HFF-Myc (cell line): ENCODE results near the gene CFAP45.

Experiments
- DNase-seq: peaks from one replicate; pipeline ENCODE4 v3.0.0-alpha.2; 2011; ENCODE audit warnings: low read depth; ENCODE audit errors: extremely low read depth
- H3K4me3 ChIP-seq: replicated peaks from 2 replicates; pipeline ENCODE4 v1.5.1; 2011; ENCODE audit warnings: low read depth, mild to moderate bottlenecking, control low read depth, low read length
- TF ChIP-seq, protein P1 (sequence below): IDR thresholded peaks from 2 replicates; pipeline ENCODE4 v1.5.1; 2012; ENCODE audit warnings: mild to moderate bottlenecking, low read depth, low read length, control low read depth; ENCODE audit errors: missing control alignments

CFAP45 gene

GRCh38 chr1:159835356-159835755, 64.6 kb downstream of the CFAP45 start:
- DNase-seq, result no peak
- TF ChIP-seq, protein P1, sequence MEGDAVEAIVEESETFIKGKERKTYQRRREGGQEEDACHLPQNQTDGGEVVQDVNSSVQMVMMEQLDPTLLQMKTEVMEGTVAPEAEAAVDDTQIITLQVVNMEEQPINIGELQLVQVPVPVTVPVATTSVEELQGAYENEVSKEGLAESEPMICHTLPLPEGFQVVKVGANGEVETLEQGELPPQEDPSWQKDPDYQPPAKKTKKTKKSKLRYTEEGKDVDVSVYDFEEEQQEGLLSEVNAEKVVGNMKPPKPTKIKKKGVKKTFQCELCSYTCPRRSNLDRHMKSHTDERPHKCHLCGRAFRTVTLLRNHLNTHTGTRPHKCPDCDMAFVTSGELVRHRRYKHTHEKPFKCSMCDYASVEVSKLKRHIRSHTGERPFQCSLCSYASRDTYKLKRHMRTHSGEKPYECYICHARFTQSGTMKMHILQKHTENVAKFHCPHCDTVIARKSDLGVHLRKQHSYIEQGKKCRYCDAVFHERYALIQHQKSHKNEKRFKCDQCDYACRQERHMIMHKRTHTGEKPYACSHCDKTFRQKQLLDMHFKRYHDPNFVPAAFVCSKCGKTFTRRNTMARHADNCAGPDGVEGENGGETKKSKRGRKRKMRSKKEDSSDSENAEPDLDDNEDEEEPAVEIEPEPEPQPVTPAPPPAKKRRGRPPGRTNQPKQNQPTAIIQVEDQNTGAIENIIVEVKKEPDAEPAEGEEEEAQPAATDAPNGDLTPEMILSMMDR, result no peak
- H3K4me3 ChIP-seq, result no peak overlapping the region

GRCh38 chr1:159832309-159832708, 67.7 kb downstream of the CFAP45 start:
- TF ChIP-seq, protein P1, result no peak
- H3K4me3 ChIP-seq, result no peak overlapping the region
- no peak for DNase-seq

GRCh38 chr1:159831412-159832141, 68.4 kb downstream of the CFAP45 start:
- no peak for DNase-seq
- TF ChIP-seq, protein P1, result no peak

DNA sequence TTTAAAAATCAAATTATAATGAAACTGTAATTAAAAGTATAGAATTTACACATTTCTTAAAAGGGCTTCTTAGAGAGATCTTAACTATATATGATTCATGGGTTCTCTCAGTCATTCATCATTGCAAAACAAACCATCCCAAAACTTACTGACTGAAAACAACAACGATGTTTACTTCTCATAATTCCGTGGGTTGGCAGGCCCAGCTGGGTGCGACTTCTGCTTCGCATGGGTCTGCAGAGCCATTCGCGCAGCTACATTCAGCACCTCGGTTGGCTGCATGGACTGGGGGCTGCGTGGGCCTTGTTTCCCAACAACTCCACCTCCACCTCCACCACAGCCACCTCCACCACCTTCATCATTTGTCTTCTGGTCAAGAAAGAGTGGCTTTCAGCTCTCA, 69.2 kb downstream of the CFAP45 start:
- H3K4me3 ChIP-seq, result no peak overlapping the region
- DNase-seq, result no peak
- TF ChIP-seq, protein P1, result no peak

More at GRCh38 chr1:159831412-159832141, 68.4 kb downstream of the CFAP45 start:
- no peak overlapping the region for H3K4me3 ChIP-seq

- DNase-seq, result no peak
- TF ChIP-seq, protein P1, result no peak
- no peak overlapping the region for H3K4me3 ChIP-seq
Measured at GRCh38 chr1:159829822-159830465, 70.0 kb downstream of the CFAP45 start.

DNA sequence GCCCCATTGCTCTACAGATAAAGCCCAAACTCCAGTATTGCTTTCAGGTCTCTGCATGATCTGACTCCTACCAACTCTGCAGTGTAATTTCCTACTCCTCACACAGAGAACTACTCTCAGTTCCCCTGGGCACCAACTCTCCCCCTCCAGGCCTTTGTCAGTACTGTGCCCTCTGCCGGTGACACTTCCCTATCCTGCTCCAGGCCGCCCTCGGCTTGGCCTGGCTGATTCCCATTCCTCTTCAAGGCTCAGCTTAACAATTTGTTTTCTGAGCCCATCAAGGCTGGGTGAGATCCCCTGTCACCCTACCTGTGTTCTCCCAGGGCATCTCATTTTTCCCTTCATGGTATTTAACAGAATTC, 70.7 kb downstream of the CFAP45 start:
- TF ChIP-seq, protein P1, result peak; percentile 52
- DNase-seq, result no peak

More for the DNA sequence above, 70.7 kb downstream of the CFAP45 start:
- H3K4me3 ChIP-seq, result no peak overlapping the region
